Lower leg skin (tissue), 4 donors: ENCODE data around the gene GLI3. TPM values are rescaled to one million over a fixed set of nuclear protein-coding genes. Genes with fewer than 3 reads are reported as not detected.

Experiments used
- DNase-seq, 2 donors: peaks; one replicate each; pipeline ENCODE4 v3.0.0-alpha.2; 2019; ENCODE audit warnings: low spot score in 2 of 2
- H3K4me3 ChIP-seq: fragments of 200-600 bp; sonication (generic); 2 replicates; pipeline ENCODE4 v1.5.1; 2017; ENCODE audit warnings: mild to moderate bottlenecking, low read depth; ENCODE audit not compliant: poor library complexity, severe bottlenecking
- CTCF ChIP-seq, 3 donors: fragments of 450-650 bp; IDR thresholded peaks; one replicate each; pipeline ENCODE4 v1.5.1; 2016; ENCODE audit warnings: antibody characterized with exemption in 3 of 3, mild to moderate bottlenecking in 3 of 3, moderate library complexity in 2 of 3
- POLR2A ChIP-seq, 2 donors: fragments of 450-650 bp; IDR thresholded peaks; one replicate each; pipeline ENCODE4 v1.6.1; 2016 to 2017; ENCODE audit warnings: antibody characterized with exemption in 2 of 2, mild to moderate bottlenecking in 1 of 2, moderate library complexity in 1 of 2
- WGBS, 2 donors: methylation state at CpG; one replicate each; pipeline ENCODE4 v1.1.5; 2018; 5-methylcytosine and 5-hydroxymethylcytosine counted together
- intact Hi-C: fragments of 100-400 bp; cut with DNase I; formaldehyde crosslinking; loops from one replicate; pipeline ENCODE4 v1.15.0; 2023; ENCODE audit warnings: low total_unique reads
- total RNA-seq, 4 donors: library from RNA; depleted of rRNA; stranded (reverse); fragments of >200 nt; gene quantifications; one replicate each; pipeline ENCODE4 v1.1.0, GENCODE V29; 2016

The GLI3 gene
- total RNA-seq, 4 donors from 2014 or later: 16.4 to 28.2 (median 18.3) TPM

GRCh38 chr7:42069590-42069989 is 167.4 kb downstream of the GLI3 start:
- no peak for DNase-seq
- WGBS, 2 donors: 88 to 94% methylated on average over 1 of the region's 1 CpG
- intact Hi-C loops: no loop called here
- no peak overlapping the region for H3K4me3 ChIP-seq
- no peak for TF ChIP-seq CTCF (IDR thresholded peaks at IDR 0.05)
- TF ChIP-seq POLR2A (IDR thresholded peaks at IDR 0.05): no peak

- no peak for DNase-seq
- WGBS, 2 donors: 75 to 85% methylated on average over 11 of the region's 11 CpGs
- no peak for TF ChIP-seq CTCF (IDR thresholded peaks at IDR 0.05)
- intact Hi-C loops: no loop called here
- no peak overlapping the region for H3K4me3 ChIP-seq
Observed at GRCh38 chr7:42068554-42069280, 168.3 kb downstream of the GLI3 start.

- WGBS, 2 donors: 75 to 81% methylated on average over 7 of the region's 7 CpGs
- no peak overlapping the region for H3K4me3 ChIP-seq
- TF ChIP-seq CTCF (IDR thresholded peaks at IDR 0.05) (no peak), POLR2A (IDR thresholded peaks at IDR 0.05) (no peak)
- no peak for DNase-seq
- intact Hi-C loops: no loop called here
Observed at GRCh38 chr7:42065942-42066341, 171.1 kb downstream of the GLI3 start.

- no peak for TF ChIP-seq POLR2A (IDR thresholded peaks at IDR 0.05)
Observed at GRCh38 chr7:42065015-42065414, 172.0 kb downstream of the GLI3 start.

DNA sequence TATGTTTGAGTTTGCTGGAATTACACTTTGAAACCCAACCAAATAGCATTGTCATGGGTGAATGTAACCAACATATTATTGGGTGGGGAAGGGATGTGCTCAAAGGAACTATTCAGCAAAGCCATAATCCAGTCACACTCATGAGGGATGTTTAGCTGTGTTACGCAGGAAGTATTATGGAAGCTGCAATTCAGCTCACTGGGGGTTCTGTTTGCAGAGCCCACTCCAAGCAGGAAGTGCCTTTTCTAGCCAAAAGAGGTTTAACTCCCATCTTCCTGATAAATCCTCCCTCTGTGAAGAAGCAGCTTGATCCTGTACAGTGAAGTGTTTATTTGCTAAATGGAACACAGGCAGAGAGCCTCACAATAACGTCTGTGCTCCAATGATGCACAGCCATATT is 172.5 kb downstream of the GLI3 start:
- no peak for DNase-seq
- no peak for TF ChIP-seq POLR2A (IDR thresholded peaks at IDR 0.05)
- no peak for TF ChIP-seq CTCF (IDR thresholded peaks at IDR 0.05)
- intact Hi-C loops: no loop called here
- WGBS, 2 donors: 82 to 94% methylated on average over 2 of the region's 2 CpGs
- H3K4me3 ChIP-seq: no peak overlapping the region

More at GRCh38 chr7:42065015-42065414, 172.0 kb downstream of the GLI3 start:
- no peak for DNase-seq
- no peak overlapping the region for H3K4me3 ChIP-seq
- intact Hi-C loops: no loop called here

DNA sequence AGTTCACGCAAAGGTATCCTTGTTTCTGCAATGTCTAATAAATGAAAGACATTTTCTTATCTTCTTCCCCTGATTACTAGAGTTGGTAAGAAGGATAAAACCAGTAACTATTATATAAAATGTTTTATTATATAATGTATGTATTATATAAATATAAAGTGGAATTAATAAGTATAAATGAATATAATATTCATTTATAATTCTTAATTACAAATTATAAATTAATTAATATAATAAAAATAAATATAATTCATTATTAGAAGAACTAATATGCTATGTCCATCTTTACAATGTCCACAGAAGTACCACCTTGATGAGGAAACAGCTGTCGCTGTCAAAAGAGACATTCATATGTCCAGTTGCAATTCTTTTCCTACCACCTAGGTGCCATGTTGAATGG is 177.7 kb downstream of the GLI3 start:
- no peak for TF ChIP-seq CTCF (IDR thresholded peaks at IDR 0.05)
- TF ChIP-seq POLR2A (IDR thresholded peaks at IDR 0.05): no peak
- WGBS, 2 donors: 48 to 70% methylated on average over 2 of the region's 2 CpGs
- DNase-seq: no peak
- intact Hi-C loops: no loop called here
- H3K4me3 ChIP-seq: no peak overlapping the region
